ENCODE results near the gene GLB1L.
A peak's percentile ranks its signal among the peaks of the same experiment; 100 is the strongest.

Gene GLB1L

GRCh38 chr2:219286436-219287115 is 41.3 kb upstream of the GLB1L start:
- H3K27me3 Mint-ChIP-seq = no peaks in the 10 kb centered on the region
- H3K4me3 Mint-ChIP-seq = no peak overlapping the region
- DNase-seq (ENCODE audit: low spot score in 2 of 2) (no peak), ATAC-seq (replicated peaks; ENCODE audit: extremely low read depth, poor library complexity, severe bottlenecking) (no peak)
- peaks cover 13% of the 10 kb centered on the region for H3K4me1 Mint-ChIP-seq
- peaks cover 24% of the 10 kb centered on the region for H3K36me3 Mint-ChIP-seq (ENCODE audit: insufficient read depth)
- H3K9me3 Mint-ChIP-seq = no peaks in the 10 kb centered on the region
- H3K27ac Mint-ChIP-seq (ENCODE audit: low read depth) = no peak overlapping the region

GRCh38 chr2:219285894-219286425 is 40.7 kb upstream of the GLB1L start:
- no peaks in the 10 kb centered on the region for H3K27me3 Mint-ChIP-seq
- DNase-seq (ENCODE audit: low spot score in 2 of 2) (no peak), ATAC-seq (replicated peaks; ENCODE audit: extremely low read depth, poor library complexity, severe bottlenecking) (no peak)
- H3K4me1 Mint-ChIP-seq = peaks cover 13% of the 10 kb centered on the region
- no peaks in the 10 kb centered on the region for H3K9me3 Mint-ChIP-seq
- peak overlapping the region; percentile 65 for H3K27ac Mint-ChIP-seq (ENCODE audit: low read depth)
- H3K36me3 Mint-ChIP-seq (ENCODE audit: insufficient read depth) = peaks cover 25% of the 10 kb centered on the region
- no peak overlapping the region for H3K4me3 Mint-ChIP-seq

- Mint-ChIP-seq H3K9me3 (no peaks in the 10 kb centered on the region), H3K27ac (ENCODE audit: low read depth) (peak overlapping the region; percentile 65), H3K4me3 (no peak overlapping the region), H3K27me3 (no peaks in the 10 kb centered on the region), H3K4me1 (peaks cover 14% of the 10 kb centered on the region), H3K36me3 (ENCODE audit: insufficient read depth) (peaks cover 30% of the 10 kb centered on the region)
- DNase-seq (ENCODE audit: low spot score in 2 of 2) (no peak), ATAC-seq (replicated peaks; ENCODE audit: extremely low read depth, poor library complexity, severe bottlenecking) (no peak)
These were observed 40.1 kb upstream of the GLB1L start for GRCh38 chr2:219285373-219285735.

- Mint-ChIP-seq H3K27me3 (no peaks in the 10 kb centered on the region), H3K36me3 (ENCODE audit: insufficient read depth) (peaks cover 32% of the 10 kb centered on the region), H3K27ac (ENCODE audit: low read depth) (peak overlapping the region; percentile 65), H3K9me3 (no peaks in the 10 kb centered on the region), H3K4me1 (peaks cover 20% of the 10 kb centered on the region), H3K4me3 (no peak overlapping the region)
- DNase-seq (ENCODE audit: low spot score in 2 of 2) (no peak), ATAC-seq (replicated peaks; ENCODE audit: extremely low read depth, poor library complexity, severe bottlenecking) (no peak)
These were observed 39.5 kb upstream of the GLB1L start for GRCh38 chr2:219284501-219285372.

GRCh38 chr2:219282943-219283581 is 37.8 kb upstream of the GLB1L start:
- Mint-ChIP-seq H3K36me3 (ENCODE audit: insufficient read depth) (peaks cover 43% of the 10 kb centered on the region), H3K27ac (ENCODE audit: low read depth) (peak overlapping the region; percentile 80), H3K4me1 (peaks cover 34% of the 10 kb centered on the region), H3K9me3 (no peaks in the 10 kb centered on the region), H3K4me3 (no peak overlapping the region), H3K27me3 (no peaks in the 10 kb centered on the region)
- DNase-seq (ENCODE audit: low spot score in 2 of 2) (no peak), ATAC-seq (replicated peaks; ENCODE audit: extremely low read depth, poor library complexity, severe bottlenecking) (no peak)

GRCh38 chr2:219282375-219282774 is 37.1 kb upstream of the GLB1L start:
- no peaks in the 10 kb centered on the region for H3K9me3 Mint-ChIP-seq
- ATAC-seq (replicated peaks; ENCODE audit: extremely low read depth, poor library complexity, severe bottlenecking) (no peak), DNase-seq (ENCODE audit: low spot score in 2 of 2) (no peak)
- no peaks in the 10 kb centered on the region for H3K27me3 Mint-ChIP-seq
- H3K36me3 Mint-ChIP-seq (ENCODE audit: insufficient read depth) = peaks cover 44% of the 10 kb centered on the region
- H3K27ac Mint-ChIP-seq (ENCODE audit: low read depth) = peak overlapping the region; percentile 80
- H3K4me1 Mint-ChIP-seq = peaks cover 41% of the 10 kb centered on the region
- H3K4me3 Mint-ChIP-seq = no peak overlapping the region

GRCh38 chr2:219281588-219281987 is 36.3 kb upstream of the GLB1L start:
- ATAC-seq (replicated peaks; ENCODE audit: extremely low read depth, poor library complexity, severe bottlenecking) = no peak
- DNase-seq (ENCODE audit: low spot score in 2 of 2) = no peak
- Mint-ChIP-seq H3K36me3 (ENCODE audit: insufficient read depth) (peaks cover 42% of the 10 kb centered on the region), H3K27me3 (no peaks in the 10 kb centered on the region), H3K4me1 (peaks cover 44% of the 10 kb centered on the region), H3K9me3 (no peaks in the 10 kb centered on the region), H3K27ac (ENCODE audit: low read depth) (no peak overlapping the region), H3K4me3 (peak overlapping the region; percentile 4)

GRCh38 chr2:219280651-219281050 is 35.4 kb upstream of the GLB1L start:
- peak overlapping the region; percentile 88 for H3K4me3 Mint-ChIP-seq
- peak overlapping the region; percentile 100 for H3K27ac Mint-ChIP-seq (ENCODE audit: low read depth)
- H3K9me3 Mint-ChIP-seq = no peaks in the 10 kb centered on the region
- no peak for DNase-seq (ENCODE audit: low spot score in 2 of 2)
- peaks cover 44% of the 10 kb centered on the region for H3K4me1 Mint-ChIP-seq
- no peak for ATAC-seq (replicated peaks; ENCODE audit: extremely low read depth, poor library complexity, severe bottlenecking)
- H3K27me3 Mint-ChIP-seq = no peaks in the 10 kb centered on the region
- peaks cover 40% of the 10 kb centered on the region for H3K36me3 Mint-ChIP-seq (ENCODE audit: insufficient read depth)

GRCh38 chr2:219279916-219280516 is 34.8 kb upstream of the GLB1L start:
- peak overlapping the region; percentile 88 for H3K4me3 Mint-ChIP-seq
- ATAC-seq (replicated peaks; ENCODE audit: extremely low read depth, poor library complexity, severe bottlenecking) (no peak), DNase-seq (ENCODE audit: low spot score in 2 of 2) (no peak)
- H3K27ac Mint-ChIP-seq (ENCODE audit: low read depth) = peak overlapping the region; percentile 100
- no peaks in the 10 kb centered on the region for H3K9me3 Mint-ChIP-seq
- H3K4me1 Mint-ChIP-seq = peaks cover 38% of the 10 kb centered on the region
- peaks cover 40% of the 10 kb centered on the region for H3K36me3 Mint-ChIP-seq (ENCODE audit: insufficient read depth)
- H3K27me3 Mint-ChIP-seq = no peaks in the 10 kb centered on the region

GRCh38 chr2:219279151-219279915 is 34.1 kb upstream of the GLB1L start, which contains the start of gene DNAJB2:
Gene DNAJB2 (plus strand): TSS chr2:219279366. CDS start chr2:219279834, 468 bp downstream.
- H3K9me3 Mint-ChIP-seq = no peaks in the 10 kb centered on the region
- H3K36me3 Mint-ChIP-seq (ENCODE audit: insufficient read depth) = peaks cover 38% of the 10 kb centered on the region
- DNase-seq (ENCODE audit: low spot score in 2 of 2) = peak; percentile 96 to 99
- H3K4me1 Mint-ChIP-seq = peaks cover 38% of the 10 kb centered on the region
- peak; percentile 82 for ATAC-seq (replicated peaks; ENCODE audit: extremely low read depth, poor library complexity, severe bottlenecking)
- peak within 1 kb of the TSS; percentile 88 for H3K4me3 Mint-ChIP-seq
- peak within 1 kb of the TSS; percentile 100 for H3K27ac Mint-ChIP-seq (ENCODE audit: low read depth)
- no peaks in the 10 kb centered on the region for H3K27me3 Mint-ChIP-seq

GRCh38 chr2:219278655-219279150 is 33.5 kb upstream of the GLB1L start:
- Mint-ChIP-seq H3K27me3 (no peaks in the 10 kb centered on the region), H3K4me3 (peak overlapping the region; percentile 88), H3K9me3 (no peaks in the 10 kb centered on the region), H3K27ac (ENCODE audit: low read depth) (peak overlapping the region; percentile 100), H3K36me3 (ENCODE audit: insufficient read depth) (peaks cover 32% of the 10 kb centered on the region), H3K4me1 (peaks cover 38% of the 10 kb centered on the region)
- ATAC-seq (replicated peaks; ENCODE audit: extremely low read depth, poor library complexity, severe bottlenecking) (no peak), DNase-seq (ENCODE audit: low spot score in 2 of 2) (no peak)
